NT2/D1 (cell line): Measurements from ENCODE around the gene NEK5.

Source experiments
- YY1 ChIP-seq: IDR thresholded peaks from 2 replicates; pipeline ENCODE4 v1.6.1; 2011; ENCODE audit not compliant: insufficient read length, insufficient read depth
- ZNF274 ChIP-seq: IDR thresholded peaks from 2 replicates; pipeline ENCODE4 v1.6.1; 2011; ENCODE audit warnings: mild to moderate bottlenecking, low read depth, low read length

GRCh38 chr13:52012512-52012836 lies 116.4 kb downstream of the NEK5 start:
- TF ChIP-seq YY1 (no peak), ZNF274 (no peak)
